GM19238 (cell line): ENCODE results near the gene ARHGEF40.

ENCODE experiments used
- DNase-seq: peaks from one replicate; pipeline ENCODE4 v3.0.0; 2011; ENCODE audit warnings: low spot score; ENCODE audit not compliant: insufficient read length

Gene ARHGEF40

DNA sequence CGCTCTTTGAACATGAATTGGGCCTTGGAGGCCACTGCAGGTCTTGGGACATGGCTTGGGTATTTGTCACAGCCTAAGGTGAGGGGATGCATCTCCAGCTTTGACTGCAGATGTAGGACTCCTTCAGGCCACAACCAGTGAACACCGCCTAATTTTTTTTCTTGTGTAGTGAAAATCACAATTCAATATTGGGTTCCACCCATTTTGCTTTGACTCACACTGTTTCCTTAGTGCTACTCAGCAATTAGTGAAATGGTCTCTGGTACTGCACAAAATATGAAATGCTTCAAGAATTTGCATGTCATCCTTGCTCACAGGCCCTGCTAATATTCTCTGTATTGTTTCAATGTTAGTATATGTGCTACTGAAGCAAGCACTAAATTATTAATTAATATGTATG lies 43.3 kb downstream of the ARHGEF40 start:
- DNase-seq: no peak

DNA sequence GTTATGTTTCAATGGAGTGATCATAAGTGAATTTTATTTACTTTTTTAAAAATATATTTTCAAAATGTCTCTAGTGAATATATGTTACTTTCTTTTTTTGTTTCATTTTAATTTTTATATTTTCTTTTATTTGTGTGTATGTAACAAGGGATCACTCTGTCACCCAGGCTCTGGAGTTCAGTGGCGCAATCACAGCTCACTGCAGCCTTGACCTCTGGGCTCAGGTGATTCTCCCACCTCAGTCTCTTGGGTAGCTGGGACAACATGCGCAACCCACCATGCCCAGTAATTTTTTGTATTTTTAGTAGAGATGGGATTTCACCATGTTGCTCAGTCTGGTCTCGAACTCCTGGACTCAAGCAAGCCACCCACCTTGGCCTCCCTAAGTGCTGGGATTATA lies 48.8 kb downstream of the ARHGEF40 start:
- DNase-seq: no peak

DNA sequence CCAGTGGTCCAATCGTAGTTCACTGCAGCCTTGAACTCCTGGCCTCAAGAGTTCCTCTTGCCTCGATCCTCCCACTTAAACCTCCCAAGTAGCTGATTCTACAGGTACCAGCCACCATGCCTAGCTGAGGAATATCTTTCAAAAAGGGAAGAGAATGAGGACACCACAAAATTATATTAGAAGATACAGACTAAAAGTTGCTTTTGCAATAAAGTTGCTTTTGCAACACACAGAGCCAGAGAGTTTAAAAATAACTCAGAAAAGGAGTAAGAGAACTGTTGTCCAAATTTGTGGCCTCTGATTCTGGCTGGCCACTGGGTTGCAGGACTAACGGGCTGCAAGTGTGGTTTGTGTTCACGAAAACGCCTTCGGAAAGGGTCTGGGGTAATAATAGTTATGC lies 50.6 kb downstream of the ARHGEF40 start:
- no peak for DNase-seq

DNA sequence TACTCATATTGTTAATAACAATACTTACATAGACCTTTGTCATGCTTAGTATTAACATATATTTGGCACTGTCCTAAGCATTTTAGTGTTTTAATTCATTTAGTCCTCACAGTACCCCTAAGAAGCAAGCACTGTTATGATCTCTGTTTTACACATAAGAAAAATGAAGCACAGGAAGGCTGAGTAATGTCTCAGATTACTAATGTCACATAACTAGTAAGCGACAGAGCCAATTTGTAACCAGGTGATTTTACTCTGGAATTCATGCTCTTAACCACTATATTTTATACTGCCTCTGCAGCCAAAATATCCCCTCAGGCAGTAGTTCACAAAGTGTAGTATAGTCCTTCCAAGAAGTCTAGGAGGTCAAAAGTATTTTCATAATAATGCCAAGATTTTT lies 51.0 kb downstream of the ARHGEF40 start:
- DNase-seq: no peak

DNA sequence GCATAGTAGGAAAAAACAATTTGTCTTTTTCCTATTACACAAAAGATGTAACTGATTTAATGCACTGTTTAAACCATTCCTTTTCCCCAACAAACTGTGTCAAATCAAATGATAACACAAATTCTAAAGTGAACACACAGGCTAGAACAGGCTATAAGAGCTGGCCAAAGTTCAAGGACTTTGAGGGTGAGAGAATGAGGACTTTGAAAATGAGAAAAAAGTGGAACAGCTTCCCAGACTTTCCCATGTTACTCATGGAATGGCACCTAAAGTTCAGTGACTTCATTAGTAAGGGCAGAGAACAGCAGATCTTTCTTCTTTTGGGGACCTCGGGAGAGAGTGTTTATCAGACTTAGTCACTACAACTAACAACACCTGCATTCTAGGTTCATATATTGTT lies 53.3 kb downstream of the ARHGEF40 start:
- no peak for DNase-seq

DNA sequence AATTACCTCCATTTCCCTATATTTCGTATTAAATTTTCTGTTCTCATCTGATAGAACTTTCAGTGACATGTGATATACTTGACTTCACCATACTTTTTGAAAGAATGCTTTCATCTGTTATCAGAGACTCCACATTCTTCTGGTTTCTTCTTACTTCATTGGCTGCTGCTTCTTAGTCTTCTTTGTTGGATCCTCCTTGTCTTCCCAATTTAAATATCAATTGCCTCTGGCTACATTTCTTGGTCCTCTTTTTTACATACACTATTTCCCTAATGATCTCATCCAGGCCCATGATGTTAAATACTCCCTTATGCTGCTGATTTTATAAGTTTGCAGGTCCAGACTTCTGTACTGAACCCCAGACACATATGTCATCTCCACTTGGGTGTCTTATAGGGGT lies 63.8 kb downstream of the ARHGEF40 start:
- DNase-seq: no peak

DNA sequence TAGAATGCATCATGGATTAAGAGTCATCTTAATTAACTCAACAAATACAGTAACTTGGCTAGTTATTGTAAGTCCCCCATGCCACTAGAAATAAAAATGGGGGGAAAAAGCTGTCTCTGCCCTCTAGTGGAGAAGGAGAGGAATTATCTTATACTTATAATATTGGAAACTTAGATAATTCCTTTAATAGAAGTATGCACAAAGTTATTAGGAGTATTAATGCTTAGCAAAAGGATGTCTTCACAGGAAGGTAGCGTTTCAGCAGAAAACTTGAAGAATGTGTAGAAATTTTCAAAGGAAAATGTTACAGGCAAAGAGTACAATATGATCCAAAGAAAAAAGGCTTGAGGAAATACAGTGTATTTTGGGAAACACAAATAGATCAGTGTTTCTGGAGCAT lies 65.9 kb downstream of the ARHGEF40 start:
- DNase-seq: peak; percentile 12
